Keratinocyte (primary cell): Measurements from ENCODE around the gene MAPK4. TPM values are rescaled to one million over a fixed set of nuclear protein-coding genes. Genes with fewer than 3 reads are reported as not detected.

ENCODE experiments used
- DNase-seq: peaks from one replicate; pipeline ENCODE4 v3.0.0-alpha.2; 2011; ENCODE audit warnings: low read depth, missing footprints, low spot score
- FAIRE-seq: peaks from 2 replicates; lab custom pipeline; 2011; peaks lifted over from hg19 to GRCh38; lab: Jason Lieb, UNC
- H2AFZ ChIP-seq: 2 replicates; pipeline ENCODE4 v1.6.0; 2012; ENCODE audit warnings: low read length, control low read depth, inconsistent platforms; ENCODE audit not compliant: control insufficient read depth
- H3K27ac ChIP-seq: 2 replicates; pipeline ENCODE4 v1.5.1; 2011; ENCODE audit warnings: low read length; ENCODE audit not compliant: control insufficient read depth, insufficient read depth
- H3K27me3 ChIP-seq: 3 replicates; pipeline ENCODE4 v1.6.0; 2011; ENCODE audit warnings: low read length; ENCODE audit not compliant: control insufficient read depth, insufficient read depth; ENCODE audit errors: extremely low read depth
- H3K36me3 ChIP-seq, 2 experiments: 2 replicates in 1 of 2; 3 replicates in 1 of 2; pipeline ENCODE4 v1.5.1; 2011; ENCODE audit warnings: low read length in 2 of 2, mild to moderate bottlenecking in 1 of 2; ENCODE audit not compliant: control insufficient read depth in 2 of 2, insufficient read depth in 2 of 2; ENCODE audit errors: extremely low read depth in 1 of 2
- H3K4me1 ChIP-seq: 3 replicates; pipeline ENCODE4 v1.5.1; 2011; ENCODE audit warnings: low read length; ENCODE audit not compliant: control insufficient read depth, insufficient read depth; ENCODE audit errors: extremely low read depth
- H3K4me2 ChIP-seq: 3 replicates; pipeline ENCODE4 v1.6.0; 2011; ENCODE audit warnings: low read depth, low read length; ENCODE audit not compliant: control insufficient read depth, insufficient read depth; ENCODE audit errors: extremely low read depth
- H3K4me3 ChIP-seq, 3 experiments: fragments of 200-600 bp in 1 of 3; sonication (generic) in 1 of 3; 2 replicates in 2 of 3; 3 replicates in 1 of 3; pipeline ENCODE4 v1.5.1; 2011 to 2016; ENCODE audit warnings: low read length in 3 of 3, mild to moderate bottlenecking in 3 of 3, control low read depth in 2 of 3, inconsistent platforms in 1 of 3, low read depth in 1 of 3, mixed read lengths in 1 of 3, mixed run types in 1 of 3, moderate library complexity in 1 of 3; ENCODE audit not compliant: control insufficient read depth in 2 of 3, insufficient read depth in 2 of 3; ENCODE audit errors: extremely low read depth in 1 of 3
- H3K79me2 ChIP-seq: 2 replicates; pipeline ENCODE4 v1.6.0; 2012; ENCODE audit warnings: low read length; ENCODE audit not compliant: control insufficient read depth, insufficient read depth
- H3K9ac ChIP-seq: 3 replicates; pipeline ENCODE4 v1.6.0; 2011; ENCODE audit warnings: low read length; ENCODE audit not compliant: control insufficient read depth, insufficient read depth; ENCODE audit errors: extremely low read depth
- H3K9me1 ChIP-seq: 3 replicates; pipeline ENCODE4 v1.6.0; 2011; ENCODE audit warnings: low read length; ENCODE audit not compliant: control insufficient read depth, insufficient read depth; ENCODE audit errors: extremely low read depth
- H3K9me3 ChIP-seq: 2 replicates; pipeline ENCODE4 v1.5.1; 2012; ENCODE audit warnings: low read depth, low read length; ENCODE audit not compliant: control insufficient read depth
- H4K20me1 ChIP-seq: 3 replicates; pipeline ENCODE4 v1.6.0; 2011; ENCODE audit warnings: low read length; ENCODE audit not compliant: control insufficient read depth, insufficient read depth; ENCODE audit errors: extremely low read depth
- EZH2 ChIP-seq: IDR thresholded peaks from one replicate; pipeline ENCODE4 v1.6.1; 2012; ENCODE audit warnings: inconsistent platforms, mild to moderate bottlenecking, low read length, moderate library complexity
- dilution Hi-C: fragments of 300-500 bp; cut with MboI; formaldehyde crosslinking; loops from one replicate; pipeline ENCODE4 v1.7.0; 2020; ENCODE audit warnings: low sequenced_read_pairs; ENCODE audit not compliant: extremely low pct_ligation_motif_present
- polyA plus RNA-seq, 5 experiments: library from polyadenylated mRNA; depleted of rRNA in 3 of 5; stranded (reverse) in 3 of 5; stranded (forward) in 1 of 5; unstranded in 1 of 5; fragments of >200 nt; gene quantifications; 1 replicate in 1 of 5; 2 replicates in 3 of 5; 3 replicates in 1 of 5; pipeline versions ENCODE4 v1.2.1 to v1.2.3, GENCODE V29; 2011 to 2012; ENCODE audit warnings: missing spikeins in 2 of 5, low read depth in 1 of 5, low replicate concordance in 1 of 5
- TF ChIP-seq, protein P1 (sequence below), 3 experiments: IDR thresholded peaks in 1 of 3; conservative IDR thresholded peaks in 1 of 3; optimal IDR thresholded peaks in 1 of 3; 2 replicates in 2 of 3; 3 replicates in 1 of 3; pipeline versions ENCODE3 to v1.5.1; 2011; ENCODE audit warnings: low read length in 3 of 3, mild to moderate bottlenecking in 3 of 3, moderate library complexity in 2 of 3, control low read depth in 1 of 3, inconsistent platforms in 1 of 3; ENCODE audit not compliant: insufficient read depth in 2 of 3; ENCODE audit errors: extremely low read depth in 1 of 3

Gene MAPK4
- polyA plus RNA-seq, 1 donor (not counting 4 experiments of a cell fraction or from before 2014, with no cell fraction given): not detected

DNA sequence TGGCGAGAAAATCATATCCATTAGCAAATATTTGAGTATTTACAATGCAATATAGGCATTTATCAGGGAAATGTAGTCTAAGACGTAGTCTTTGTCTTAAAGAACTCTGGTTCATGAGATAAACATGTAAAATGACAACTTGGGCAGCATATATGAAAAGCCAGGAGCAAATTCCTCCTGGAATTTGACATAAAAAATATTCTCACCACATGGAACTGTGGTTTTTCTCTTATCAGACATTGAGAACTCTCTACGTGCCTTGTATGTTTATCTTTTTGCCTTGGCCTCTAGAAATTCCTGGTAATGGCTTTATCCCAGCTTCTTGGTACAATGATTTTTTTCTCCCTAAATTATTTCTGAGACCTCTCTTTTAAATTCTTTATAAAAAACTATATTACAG is 2.8 kb downstream of the MAPK4 start:
- Histone ChIP-seq H2AFZ (no peak overlapping the region), H3K4me1 (peaks cover 8% of the 10 kb centered on the region), H3K27me3 (peaks cover 53% of the 10 kb centered on the region), H3K9ac (no peak overlapping the region), H3K36me3 (no peaks in the 10 kb centered on the region), H4K20me1 (no peaks in the 10 kb centered on the region), H3K27ac (no peak overlapping the region), H3K9me1 (no peaks in the 10 kb centered on the region), H3K4me3 (no peak overlapping the region), H3K79me2 (no peaks in the 10 kb centered on the region), H3K9me3 (no peaks in the 10 kb centered on the region), H3K4me2 (no peak overlapping the region)
- FAIRE-seq: no peak
- dilution Hi-C loops: no loop called here
- DNase-seq: no peak
- TF ChIP-seq, protein P1, sequence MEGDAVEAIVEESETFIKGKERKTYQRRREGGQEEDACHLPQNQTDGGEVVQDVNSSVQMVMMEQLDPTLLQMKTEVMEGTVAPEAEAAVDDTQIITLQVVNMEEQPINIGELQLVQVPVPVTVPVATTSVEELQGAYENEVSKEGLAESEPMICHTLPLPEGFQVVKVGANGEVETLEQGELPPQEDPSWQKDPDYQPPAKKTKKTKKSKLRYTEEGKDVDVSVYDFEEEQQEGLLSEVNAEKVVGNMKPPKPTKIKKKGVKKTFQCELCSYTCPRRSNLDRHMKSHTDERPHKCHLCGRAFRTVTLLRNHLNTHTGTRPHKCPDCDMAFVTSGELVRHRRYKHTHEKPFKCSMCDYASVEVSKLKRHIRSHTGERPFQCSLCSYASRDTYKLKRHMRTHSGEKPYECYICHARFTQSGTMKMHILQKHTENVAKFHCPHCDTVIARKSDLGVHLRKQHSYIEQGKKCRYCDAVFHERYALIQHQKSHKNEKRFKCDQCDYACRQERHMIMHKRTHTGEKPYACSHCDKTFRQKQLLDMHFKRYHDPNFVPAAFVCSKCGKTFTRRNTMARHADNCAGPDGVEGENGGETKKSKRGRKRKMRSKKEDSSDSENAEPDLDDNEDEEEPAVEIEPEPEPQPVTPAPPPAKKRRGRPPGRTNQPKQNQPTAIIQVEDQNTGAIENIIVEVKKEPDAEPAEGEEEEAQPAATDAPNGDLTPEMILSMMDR (optimal IDR thresholded peaks at IDR 0.05 in 1 of 3, IDR thresholded peaks at IDR 0.05 in 1 of 3, conservative IDR thresholded peaks at IDR 0.05 in 1 of 3; ENCODE audit: extremely low read depth in 1 of 3, insufficient read depth in 2 of 3, low read length in 3 of 3): no peak
- TF ChIP-seq EZH2: no peak

DNA sequence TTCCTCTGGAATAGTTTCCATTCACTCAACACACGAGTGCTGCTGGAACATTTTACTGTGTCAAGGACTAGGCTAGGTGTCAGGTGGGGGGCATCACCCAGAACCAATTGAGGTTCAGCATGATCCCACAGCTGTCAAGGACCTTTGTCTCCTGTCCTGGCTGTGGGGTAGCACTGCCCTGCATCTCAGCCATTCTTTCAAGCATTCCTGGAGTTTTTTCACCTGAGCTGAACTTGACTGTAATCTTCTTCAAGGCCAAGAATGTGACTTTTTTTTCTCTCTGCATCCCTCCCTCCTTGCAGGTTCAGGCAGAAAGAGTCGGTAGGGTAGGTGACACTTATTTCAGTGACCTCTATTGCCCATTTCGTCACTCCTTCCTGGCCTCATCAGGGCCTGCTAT is 3.5 kb downstream of the MAPK4 start:
- Histone ChIP-seq H3K4me3 (no peak overlapping the region), H2AFZ (no peak overlapping the region), H3K9ac (no peak overlapping the region), H3K79me2 (no peaks in the 10 kb centered on the region), H4K20me1 (no peaks in the 10 kb centered on the region), H3K27me3 (peaks cover 47% of the 10 kb centered on the region), H3K36me3 (no peaks in the 10 kb centered on the region), H3K27ac (no peak overlapping the region), H3K9me1 (no peaks in the 10 kb centered on the region), H3K9me3 (no peaks in the 10 kb centered on the region), H3K4me2 (no peak overlapping the region), H3K4me1 (peaks cover 8% of the 10 kb centered on the region)
- FAIRE-seq (no peak), DNase-seq (no peak)
- dilution Hi-C loops: no loop called here
- TF ChIP-seq, protein P1 (optimal IDR thresholded peaks at IDR 0.05 in 1 of 3, IDR thresholded peaks at IDR 0.05 in 1 of 3, conservative IDR thresholded peaks at IDR 0.05 in 1 of 3; ENCODE audit: extremely low read depth in 1 of 3, insufficient read depth in 2 of 3, low read length in 3 of 3): no peak
- TF ChIP-seq EZH2: no peak
